HG03064 (cell line): ENCODE results near the gene GRPEL1.

Source experiments
- ATAC-seq: cut with Tn5 transposase; IDR thresholded peaks from one replicate; pipeline ENCODE4 v1.9.1; 2021; ENCODE audit warnings: low read depth; ENCODE audit not compliant: unreplicated experiment

Gene GRPEL1

DNA sequence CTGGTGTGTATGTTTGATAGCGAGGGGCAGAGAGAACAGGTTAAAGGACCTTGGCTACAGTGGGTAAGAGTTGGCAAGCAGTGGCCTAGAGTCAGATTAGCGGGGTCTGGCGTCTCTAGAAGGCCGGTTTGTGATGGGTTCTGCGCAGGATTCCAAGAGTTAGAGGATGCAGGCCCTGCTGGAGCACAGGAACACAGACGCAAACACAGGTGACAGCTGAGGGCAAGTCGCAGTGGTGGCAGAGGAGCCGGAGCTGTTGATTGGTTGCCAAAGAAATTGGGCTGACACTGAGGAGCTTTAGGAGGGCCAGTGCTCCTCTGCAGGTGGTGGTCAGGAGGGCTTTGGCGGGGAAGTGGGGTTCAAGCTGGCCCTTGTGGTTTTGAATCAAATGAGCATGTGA lies 20.9 kb downstream of the GRPEL1 start:
- no peak for ATAC-seq

DNA sequence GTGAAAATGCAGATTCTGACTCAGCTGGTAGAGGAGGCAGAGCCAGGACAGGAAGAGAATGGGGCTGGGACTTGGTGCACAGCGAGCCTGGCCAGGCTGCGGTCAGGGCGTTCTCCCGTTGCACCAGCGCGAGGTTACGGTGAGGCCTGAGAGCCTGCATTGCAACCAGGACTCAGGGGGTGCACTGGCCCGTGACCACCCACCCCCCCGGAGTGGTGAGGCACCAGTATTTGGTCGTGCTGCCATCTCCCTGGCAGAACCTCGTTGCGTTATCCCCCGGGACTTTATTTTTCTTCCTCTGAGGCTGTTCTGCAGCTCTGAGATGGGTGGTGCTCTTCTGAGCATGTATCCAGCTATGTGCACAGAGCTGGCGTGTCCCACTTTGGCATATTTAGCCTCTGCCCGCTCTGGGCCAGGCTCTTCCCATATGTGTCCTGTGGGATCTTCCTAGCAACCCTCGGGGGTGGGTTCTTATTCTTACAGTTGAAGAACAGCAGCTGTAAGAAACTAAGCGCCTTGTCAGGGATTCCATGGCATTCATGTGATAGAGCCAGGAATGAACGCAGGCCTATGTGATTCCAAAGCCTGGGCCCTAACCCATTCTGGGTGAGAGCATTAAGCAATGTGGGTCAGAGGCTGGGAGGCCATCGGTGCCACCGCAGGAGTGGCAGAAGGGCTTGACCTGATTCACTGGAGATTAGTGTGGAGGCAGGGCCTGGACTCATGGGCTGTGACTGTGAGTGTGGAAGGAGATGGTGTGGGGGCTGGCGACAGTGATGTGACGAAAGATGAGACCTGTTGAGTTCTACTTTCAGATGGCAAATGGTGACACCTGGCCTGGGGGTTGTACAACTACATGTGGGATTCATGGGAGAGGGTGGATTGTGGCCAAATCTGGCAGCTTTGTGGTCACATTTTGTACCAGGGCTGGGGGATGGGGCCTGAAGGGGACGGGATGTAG lies 21.6 kb downstream of the GRPEL1 start:
- no peak for ATAC-seq

DNA sequence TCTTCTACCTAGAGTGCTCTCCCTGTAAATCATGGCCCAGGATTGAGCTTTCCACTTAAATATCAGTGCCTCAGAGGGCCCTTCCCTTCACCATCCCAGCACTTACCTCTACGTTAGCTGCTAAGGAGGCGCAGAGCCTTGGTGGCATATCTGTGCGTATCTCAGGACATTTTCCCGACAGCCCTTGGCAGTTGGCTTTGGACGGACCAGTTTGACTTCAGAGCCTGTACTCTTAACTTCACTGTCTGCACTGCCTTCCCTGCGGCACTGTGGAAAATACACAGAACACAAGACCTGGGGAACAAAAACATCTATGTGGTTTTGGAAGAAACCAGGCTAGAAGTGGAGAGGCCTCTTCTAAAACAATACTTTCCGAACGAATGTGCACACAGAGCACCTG lies 22.3 kb downstream of the GRPEL1 start:
- no peak for ATAC-seq

- ATAC-seq = no peak
Observed at GRCh38 chr4:7044137-7044930, 23.5 kb downstream of the GRPEL1 start.

DNA sequence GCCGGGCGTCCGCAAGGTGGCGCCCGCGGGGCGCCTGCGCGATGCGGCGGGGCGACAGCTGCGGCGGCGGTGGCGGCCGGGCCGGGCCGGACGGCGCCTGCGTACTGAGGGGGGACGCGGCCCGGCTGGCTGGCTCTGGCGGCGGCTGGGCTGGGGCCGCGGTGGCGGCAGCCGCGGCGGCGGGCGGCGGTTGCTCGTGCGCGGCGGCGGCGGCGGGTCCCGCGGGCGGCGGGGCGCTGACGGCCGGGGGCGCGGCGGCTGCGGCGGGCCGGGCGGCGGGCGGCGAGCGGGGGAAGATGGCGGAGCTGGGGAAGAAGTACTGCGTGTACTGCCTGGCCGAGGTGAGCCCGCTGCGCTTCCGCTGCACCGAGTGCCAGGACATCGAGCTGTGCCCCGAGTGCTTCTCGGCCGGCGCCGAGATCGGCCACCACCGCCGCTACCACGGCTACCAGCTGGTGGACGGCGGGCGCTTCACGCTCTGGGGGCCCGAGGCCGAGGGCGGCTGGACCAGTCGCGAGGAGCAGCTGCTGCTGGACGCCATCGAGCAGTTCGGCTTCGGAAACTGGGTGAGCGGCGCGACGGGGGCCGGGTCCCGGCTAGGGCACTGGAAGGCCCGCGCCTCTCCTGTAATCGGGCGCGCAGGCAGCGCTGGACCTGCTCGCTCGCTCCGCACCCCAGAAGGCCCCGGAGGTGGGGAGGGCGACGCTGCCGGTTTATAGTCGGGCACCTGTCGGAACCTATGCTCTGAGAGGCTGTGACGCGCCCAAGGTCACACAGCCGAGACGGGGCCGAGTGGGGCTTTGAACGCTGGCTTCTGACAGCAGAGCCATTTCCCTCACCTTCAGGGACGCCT lies 24.4 kb downstream of the GRPEL1 start, which contains the start of gene TADA2B:
Gene TADA2B (plus strand): TSS at position 89 of the 853 bp plus-strand sequence. CDS start 208 bp downstream, at position 297.
- peak; percentile 16 for ATAC-seq

GRCh38 chr4:7042503-7043283 lies 25.2 kb downstream of the GRPEL1 start:
- ATAC-seq = peak; percentile 73

DNA sequence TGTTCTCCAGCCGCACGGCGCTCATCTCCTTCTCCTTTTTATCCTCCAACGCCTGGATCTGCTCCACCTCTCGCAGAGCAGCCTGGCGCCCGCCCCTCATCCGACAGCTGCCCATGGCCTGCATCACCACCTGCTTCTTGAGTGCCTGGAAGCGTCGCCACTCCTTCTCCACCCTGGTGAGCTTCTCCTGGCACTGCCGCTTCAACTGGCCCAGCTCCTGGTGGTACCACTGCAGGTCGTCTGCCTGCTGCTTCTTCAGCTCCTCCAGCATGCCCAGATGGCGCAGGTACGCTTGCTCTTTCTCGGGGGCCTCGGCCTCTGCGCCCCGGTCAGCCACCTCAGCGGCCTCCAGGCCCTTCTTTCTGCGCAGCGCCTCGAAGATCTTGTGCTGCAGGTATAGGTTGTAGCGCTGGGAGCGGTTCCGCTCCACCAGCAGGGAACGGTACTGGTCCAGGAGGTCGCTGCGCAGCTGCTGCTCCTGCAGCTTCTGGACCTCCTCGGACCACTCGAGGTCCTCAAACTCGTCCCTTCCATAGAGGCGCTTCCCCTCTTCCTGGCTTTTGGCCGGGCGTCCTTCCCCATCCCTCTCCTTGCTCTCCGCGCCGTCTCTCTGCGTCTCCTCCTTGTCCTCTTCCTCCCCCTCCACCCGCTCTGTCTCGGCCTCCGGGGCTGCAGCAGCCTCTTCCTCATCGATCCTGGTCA lies 25.9 kb downstream of the GRPEL1 start:
- ATAC-seq = no peak

GRCh38 chr4:7041246-7041645 lies 26.6 kb downstream of the GRPEL1 start:
- no peak for ATAC-seq

DNA sequence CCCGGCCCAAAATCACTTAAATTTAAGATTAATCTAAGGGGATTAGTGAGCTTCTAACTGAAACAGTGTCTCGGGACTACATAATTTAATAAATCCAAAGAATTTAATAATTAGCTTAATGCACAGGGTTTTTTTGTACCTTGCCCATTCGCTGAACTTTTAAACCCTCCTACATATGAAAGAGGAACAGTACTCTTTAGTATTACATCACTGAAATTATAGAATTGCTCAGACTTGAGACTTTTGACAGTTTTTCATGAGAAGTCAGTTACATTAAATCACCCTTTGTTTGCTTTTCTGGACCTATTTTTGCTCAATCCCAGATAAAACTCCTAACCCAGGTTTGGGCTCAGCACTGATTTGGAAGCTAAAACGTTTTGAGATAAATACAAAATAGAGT lies 27.1 kb downstream of the GRPEL1 start:
- ATAC-seq = no peak

DNA sequence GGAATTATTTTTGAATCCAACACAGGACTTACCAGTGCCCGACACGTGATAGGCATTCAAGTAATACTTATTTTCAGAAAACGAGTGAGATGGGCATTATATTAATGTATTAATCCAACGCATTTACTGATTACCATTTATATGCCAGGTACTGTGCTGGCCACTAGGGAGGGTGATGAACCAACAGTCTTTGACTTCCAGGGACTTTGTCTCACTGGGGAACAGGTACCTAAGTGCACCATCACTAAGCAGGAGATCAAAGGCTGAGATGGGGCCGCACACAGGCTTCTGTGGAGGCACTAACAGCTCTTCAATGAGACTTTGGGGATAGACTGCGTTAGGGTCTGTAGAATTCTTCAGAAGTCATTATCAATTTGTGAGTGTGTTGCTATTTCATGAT lies 30.4 kb downstream of the GRPEL1 start:
- no peak for ATAC-seq

- ATAC-seq = no peak
Observed at GRCh38 chr4:7034262-7035081, 33.4 kb downstream of the GRPEL1 start.

GRCh38 chr4:7032596-7032995 lies 35.3 kb downstream of the GRPEL1 start:
- ATAC-seq = no peak

DNA sequence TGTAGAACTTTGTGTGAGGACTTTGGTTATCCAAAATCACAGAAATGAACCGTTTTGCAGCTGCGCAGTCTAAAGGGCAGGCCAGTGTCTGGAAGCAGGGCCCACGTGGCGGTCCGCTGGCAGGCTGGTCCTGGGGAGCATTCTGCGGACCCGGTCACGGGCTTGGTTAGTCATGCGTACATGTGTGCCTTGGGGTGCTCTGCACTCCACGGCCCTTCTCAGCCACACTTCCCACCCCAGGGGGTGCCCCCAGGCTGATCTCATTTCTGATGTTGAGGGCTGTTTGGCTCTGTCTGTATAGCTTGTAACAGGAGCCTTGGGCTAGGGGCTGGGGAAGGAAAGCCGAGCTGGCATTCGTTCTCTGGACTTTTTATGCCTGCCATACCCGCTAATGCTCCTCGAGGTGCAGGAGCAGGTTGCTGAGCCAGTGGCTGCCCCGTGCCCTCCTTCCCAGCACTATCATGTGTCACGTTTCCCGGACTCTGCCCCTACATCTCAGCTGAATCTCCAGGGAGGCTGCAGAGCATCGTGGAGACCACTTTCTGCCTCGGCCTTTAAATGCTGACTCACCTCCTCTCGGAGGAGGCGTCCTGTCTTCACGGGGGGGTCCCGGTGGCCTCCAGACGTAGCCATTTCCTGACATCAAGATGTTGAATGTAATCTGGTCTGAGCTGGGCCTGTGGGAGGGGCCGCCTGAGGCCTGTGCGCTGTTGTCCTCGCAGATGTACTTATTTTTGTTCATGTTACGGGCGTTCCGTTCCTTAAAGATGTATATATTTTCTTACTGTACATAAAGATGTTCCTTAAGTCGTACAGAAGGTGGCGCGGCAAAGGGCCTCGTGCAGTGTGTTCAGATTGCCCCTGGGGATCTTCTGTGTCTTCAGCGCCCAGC lies 36.1 kb downstream of the GRPEL1 start:
- no peak for ATAC-seq

- ATAC-seq = no peak
Observed at GRCh38 chr4:7030856-7031255, 37.0 kb downstream of the GRPEL1 start.

GRCh38 chr4:7029921-7030320 lies 37.9 kb downstream of the GRPEL1 start:
- ATAC-seq = no peak

- ATAC-seq = no peak
Observed at GRCh38 chr4:7029212-7029611, 38.7 kb downstream of the GRPEL1 start.

DNA sequence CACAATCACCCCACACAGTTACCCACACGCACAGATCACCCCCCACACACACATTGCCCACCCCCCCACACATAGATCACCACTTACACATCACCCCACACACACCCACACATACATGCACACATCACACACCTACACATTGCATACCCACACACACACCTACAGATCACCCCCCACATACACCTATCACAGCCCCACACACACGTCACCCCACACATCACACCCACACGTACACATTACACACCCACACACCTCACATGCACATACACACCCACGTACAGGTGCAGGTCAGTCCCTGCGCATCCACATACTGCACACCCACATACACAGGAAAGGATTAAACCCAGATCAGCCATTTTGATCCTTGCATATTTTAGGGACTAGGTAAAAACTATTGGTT lies 40.0 kb downstream of the GRPEL1 start:
- ATAC-seq = no peak
